ENCODE data around the gene DR1.

Gene DR1

DNA sequence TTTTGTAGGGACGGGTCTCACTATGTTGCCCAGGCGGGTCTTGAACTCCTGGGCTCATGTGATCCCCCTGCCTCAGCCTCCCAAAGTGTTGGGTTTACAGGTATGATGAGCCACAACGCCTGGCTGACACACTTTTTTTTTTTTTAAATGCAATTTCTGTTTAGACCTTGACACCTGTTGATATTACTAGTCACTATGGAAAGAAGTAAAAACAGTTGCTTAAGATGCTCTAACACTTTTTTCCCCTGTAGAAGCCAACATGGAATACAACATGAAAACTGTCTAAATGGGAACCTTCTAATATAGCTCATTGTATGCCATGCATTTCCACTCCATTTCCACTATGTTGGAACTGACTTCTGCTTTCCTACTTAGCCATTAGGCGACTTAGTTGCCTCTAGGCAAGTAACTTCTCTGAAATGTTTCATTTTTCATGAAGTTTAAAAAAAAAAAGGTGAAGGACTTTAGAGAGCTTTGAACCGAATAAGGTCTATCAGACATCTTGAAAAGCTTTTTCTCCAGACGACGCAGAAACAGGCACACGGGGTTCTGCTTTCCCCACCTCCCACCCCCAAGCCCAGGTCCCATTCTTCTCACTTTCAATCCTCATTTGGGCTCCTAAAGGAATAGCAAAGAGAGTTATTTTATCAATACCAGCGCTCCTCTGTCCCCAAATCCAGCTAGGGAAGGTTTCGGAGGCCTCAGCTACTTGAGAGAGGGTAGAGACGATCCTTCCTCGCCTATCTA is 648 bp upstream of the DR1 start:
- ChIA-PET POLR2A (interaction anchor here (1.0 to 1.5 kb wide), 4 partner anchors 16 to 270 kb away, joined by 3 to 10 read pairs (median 4); no protein-coding TSS in a partner anchor), CTCF (interaction anchor here (1.1 to 4.9 kb wide), 2 partner anchors 41 to 385 kb away, joined by 3 to 19 read pairs; no protein-coding TSS in a partner anchor)
- TF ChIP-seq, protein P1, sequence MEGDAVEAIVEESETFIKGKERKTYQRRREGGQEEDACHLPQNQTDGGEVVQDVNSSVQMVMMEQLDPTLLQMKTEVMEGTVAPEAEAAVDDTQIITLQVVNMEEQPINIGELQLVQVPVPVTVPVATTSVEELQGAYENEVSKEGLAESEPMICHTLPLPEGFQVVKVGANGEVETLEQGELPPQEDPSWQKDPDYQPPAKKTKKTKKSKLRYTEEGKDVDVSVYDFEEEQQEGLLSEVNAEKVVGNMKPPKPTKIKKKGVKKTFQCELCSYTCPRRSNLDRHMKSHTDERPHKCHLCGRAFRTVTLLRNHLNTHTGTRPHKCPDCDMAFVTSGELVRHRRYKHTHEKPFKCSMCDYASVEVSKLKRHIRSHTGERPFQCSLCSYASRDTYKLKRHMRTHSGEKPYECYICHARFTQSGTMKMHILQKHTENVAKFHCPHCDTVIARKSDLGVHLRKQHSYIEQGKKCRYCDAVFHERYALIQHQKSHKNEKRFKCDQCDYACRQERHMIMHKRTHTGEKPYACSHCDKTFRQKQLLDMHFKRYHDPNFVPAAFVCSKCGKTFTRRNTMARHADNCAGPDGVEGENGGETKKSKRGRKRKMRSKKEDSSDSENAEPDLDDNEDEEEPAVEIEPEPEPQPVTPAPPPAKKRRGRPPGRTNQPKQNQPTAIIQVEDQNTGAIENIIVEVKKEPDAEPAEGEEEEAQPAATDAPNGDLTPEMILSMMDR (IDR thresholded peaks at IDR 0.05; ENCODE audit: insufficient read depth, low read length, missing control alignments) = no peak
- no peak for DNase-seq (ENCODE audit: low read depth, low spot score)
- peak overlapping the region; percentile 85 for H3K4me3 ChIP-seq (ENCODE audit: low read depth, low read length)

DNA sequence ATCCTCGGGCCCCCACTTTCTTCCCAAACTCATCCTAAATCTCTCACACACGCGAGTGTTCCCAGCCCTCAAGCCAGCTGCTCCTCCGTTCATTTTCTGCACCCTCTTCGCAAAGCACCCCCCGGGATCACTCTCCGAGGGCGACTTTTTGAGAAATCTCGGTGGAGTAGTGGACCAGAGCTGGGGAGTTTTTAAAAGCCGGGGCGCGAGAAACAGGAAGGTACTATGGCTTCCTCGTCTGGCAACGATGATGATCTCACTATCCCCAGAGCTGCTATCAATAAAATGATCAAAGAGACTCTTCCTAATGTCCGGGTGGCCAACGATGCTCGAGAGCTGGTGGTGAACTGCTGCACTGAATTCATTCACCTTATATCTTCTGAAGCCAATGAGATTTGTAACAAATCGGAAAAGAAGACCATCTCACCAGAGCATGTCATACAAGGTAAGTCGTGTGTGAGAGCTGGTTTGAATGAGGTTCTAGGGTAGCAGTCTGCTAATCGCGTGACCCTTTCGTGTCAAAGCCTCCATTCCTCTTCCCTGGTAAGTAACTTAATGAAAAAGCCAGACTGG is 800 bp downstream of the DR1 start:
- POLR2A ChIA-PET = interaction anchor here (0.6 to 1.0 kb wide), 2 partner anchors 39 to 311 kb away, joined by 3 to 4 read pairs; no protein-coding TSS in a partner anchor
- CTCF ChIA-PET = interaction anchor here (4.9 kb wide), 1 partner anchor 42 kb away, joined by 19 read pairs; no protein-coding TSS in a partner anchor
- no peak for DNase-seq (ENCODE audit: low read depth, low spot score)
- peak overlapping the region; percentile 85 for H3K4me3 ChIP-seq (ENCODE audit: low read depth, low read length)
- TF ChIP-seq, protein P1 (IDR thresholded peaks at IDR 0.05; ENCODE audit: insufficient read depth, low read length, missing control alignments) = no peak

DNA sequence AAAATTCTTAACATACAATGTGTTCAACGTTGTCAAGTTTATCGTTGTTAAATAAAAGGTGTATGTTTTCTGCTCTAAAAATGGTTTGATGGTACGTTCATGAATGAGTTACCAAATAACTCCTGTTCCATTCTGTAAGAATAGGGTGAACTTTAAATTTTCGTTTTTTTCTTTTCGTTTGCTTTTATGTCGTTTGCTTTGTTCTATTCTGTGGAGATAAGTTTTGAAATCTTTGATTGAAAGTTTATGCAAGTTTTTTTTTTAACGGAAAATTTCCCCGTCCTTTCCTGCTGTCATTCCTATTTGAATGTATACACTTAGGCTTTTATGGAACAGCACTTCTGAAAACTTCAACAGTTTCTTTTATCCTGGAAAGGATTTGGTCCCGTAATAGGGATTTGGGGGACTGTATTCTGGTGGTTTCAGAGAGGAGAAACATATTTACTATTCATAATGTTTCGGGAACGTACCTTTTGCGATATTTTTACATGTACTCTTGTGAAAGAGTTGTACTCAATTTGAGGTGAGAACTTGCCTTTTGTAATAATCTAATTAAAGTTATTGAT is 1.7 kb downstream of the DR1 start:
- POLR2A ChIA-PET = interaction anchor here (1.0 kb wide), 1 partner anchor 40 kb away, joined by 3 read pairs; no protein-coding TSS in a partner anchor
- no peak for DNase-seq (ENCODE audit: low read depth, low spot score)

GRCh38 chr1:93348104-93348728 is 2.5 kb downstream of the DR1 start:
- CTCF ChIA-PET = interaction anchor here (2.3 kb wide), 1 partner anchor 43 kb away, joined by 8 read pairs; no protein-coding TSS in a partner anchor
- TF ChIP-seq, protein P1 (IDR thresholded peaks at IDR 0.05; ENCODE audit: insufficient read depth, low read length, missing control alignments) = no peak
- H3K4me3 ChIP-seq (ENCODE audit: low read depth, low read length) = peak overlapping the region; percentile 85
- no peak for DNase-seq (ENCODE audit: low read depth, low spot score)
- POLR2A ChIA-PET = no interaction called here

More for the DNA sequence above, 1.7 kb downstream of the DR1 start:
- CTCF ChIA-PET = interaction anchor here (2.3 to 4.9 kb wide), 2 partner anchors 43 kb away, joined by 8 to 19 read pairs; no protein-coding TSS in a partner anchor
- peak overlapping the region; percentile 85 for H3K4me3 ChIP-seq (ENCODE audit: low read depth, low read length)
- TF ChIP-seq, protein P1 (IDR thresholded peaks at IDR 0.05; ENCODE audit: insufficient read depth, low read length, missing control alignments) = no peak

GRCh38 chr1:93349231-93350135 is 3.8 kb downstream of the DR1 start:
- DNase-seq (ENCODE audit: low read depth, low spot score) = no peak
- ChIA-PET POLR2A (interaction anchor here (0.5 kb wide), 1 partner anchor 24 kb away, joined by 4 read pairs; no protein-coding TSS in a partner anchor), CTCF (interaction anchor here (2.3 kb wide), 1 partner anchor 45 kb away, joined by 8 read pairs; no protein-coding TSS in a partner anchor)
- TF ChIP-seq, protein P1 (IDR thresholded peaks at IDR 0.05; ENCODE audit: insufficient read depth, low read length, missing control alignments) = no peak
- peak overlapping the region; percentile 85 for H3K4me3 ChIP-seq (ENCODE audit: low read depth, low read length)
